SW 1271 (cell line): Measurements from ENCODE around the gene PDIA5.

Experiments used
- DNase-seq, 2 experiments: peaks; one replicate each; lab custom pipeline; 2025; lab: John Stamatoyannopoulos, UW

Gene PDIA5

GRCh38 chr3:123119802-123120201 lies 53.0 kb downstream of the PDIA5 start:
- DNase-seq: no peak

GRCh38 chr3:123120573-123120972 lies 53.7 kb downstream of the PDIA5 start:
- DNase-seq: no peak

GRCh38 chr3:123122057-123122456 lies 55.2 kb downstream of the PDIA5 start:
- DNase-seq: no peak

- no peak for DNase-seq
Observed at GRCh38 chr3:123122525-123123315, 55.9 kb downstream of the PDIA5 start.

- DNase-seq: no peak
Observed at GRCh38 chr3:123123716-123124616, 57.1 kb downstream of the PDIA5 start.

GRCh38 chr3:123124971-123125370 lies 58.1 kb downstream of the PDIA5 start:
- no peak for DNase-seq

- no peak for DNase-seq
Observed at GRCh38 chr3:123126031-123126430, 59.2 kb downstream of the PDIA5 start.

- DNase-seq: no peak
Observed at GRCh38 chr3:123126653-123127052, 59.8 kb downstream of the PDIA5 start.

GRCh38 chr3:123129092-123129491 lies 62.3 kb downstream of the PDIA5 start:
- DNase-seq: no peak

- DNase-seq: no peak
Observed at GRCh38 chr3:123129532-123129931, 62.7 kb downstream of the PDIA5 start.

- DNase-seq: no peak
Observed at GRCh38 chr3:123130079-123130750, 63.4 kb downstream of the PDIA5 start.

GRCh38 chr3:123134671-123135070 lies 67.8 kb downstream of the PDIA5 start:
- DNase-seq: no peak

GRCh38 chr3:123137001-123137400 lies 70.2 kb downstream of the PDIA5 start:
- DNase-seq: no peak

- DNase-seq: no peak
Observed at GRCh38 chr3:123138839-123139444, 72.1 kb downstream of the PDIA5 start.

GRCh38 chr3:123139522-123139921 lies 72.7 kb downstream of the PDIA5 start:
- no peak for DNase-seq

GRCh38 chr3:123140550-123140949 lies 73.7 kb downstream of the PDIA5 start:
- DNase-seq: no peak

GRCh38 chr3:123141276-123141675 lies 74.5 kb downstream of the PDIA5 start:
- DNase-seq: no peak

- peak in 1 of 2 experiments; percentile 7 for DNase-seq
Observed at GRCh38 chr3:123143669-123144411, 77.0 kb downstream of the PDIA5 start.

- DNase-seq: no peak
Observed at GRCh38 chr3:123147754-123148535, 81.1 kb downstream of the PDIA5 start.

- DNase-seq: no peak
Observed at GRCh38 chr3:123148772-123149171, 81.9 kb downstream of the PDIA5 start.

GRCh38 chr3:123149525-123149924 lies 82.7 kb downstream of the PDIA5 start:
- DNase-seq: no peak
